Activated CD4-positive, alpha-beta memory T cell treated with anti-CD3 and anti-CD28 coated beads for 36 hours (primary cell): ENCODE data around the gene PTGFR. TPM values are rescaled to one million over a fixed set of nuclear protein-coding genes. Genes with fewer than 3 reads are reported as not detected.

Experiments used
- CTCF ChIA-PET: fragments of 350-600 bp; sonication (Branson Sonifier 250); formaldehyde crosslinking; loops from one replicate; lab custom pipeline; 2021; ENCODE audit warnings: antibody characterized with exemption, inconsistent platforms; lab: Charles Lee
- POLR2A ChIA-PET: fragments of 350-600 bp; sonication (Branson Sonifier 250); formaldehyde crosslinking; loops from one replicate; lab custom pipeline; 2021; ENCODE audit warnings: antibody characterized with exemption; lab: Charles Lee
- DNase-seq: peaks from one replicate; pipeline ENCODE4 v3.0.0-alpha.2; 2020
- H3K27ac Mint-ChIP-seq: one replicate; pipeline ENCODE4 v1.8.0; 2021; ENCODE audit warnings: mixed read lengths
- H3K27me3 Mint-ChIP-seq: one replicate; pipeline ENCODE4 v1.8.0; 2021; ENCODE audit warnings: mixed read lengths
- H3K36me3 Mint-ChIP-seq: one replicate; pipeline ENCODE4 v1.8.0; 2021; ENCODE audit warnings: mixed read lengths
- H3K4me1 Mint-ChIP-seq: one replicate; pipeline ENCODE4 v1.8.0; 2021; ENCODE audit warnings: low read depth, mixed read lengths
- H3K4me3 Mint-ChIP-seq: one replicate; pipeline ENCODE4 v1.8.0; 2021; ENCODE audit warnings: mild to moderate bottlenecking, mixed read lengths
- H3K9me3 Mint-ChIP-seq: one replicate; pipeline ENCODE4 v1.8.0; 2021; ENCODE audit warnings: mixed read lengths
- intact Hi-C: fragments of 100-400 bp; cut with micrococcal nuclease; formaldehyde crosslinking; loops from one replicate; pipeline ENCODE4 v1.15.1; 2023
- total RNA-seq, 2 experiments: library from RNA; stranded (reverse); gene quantifications; one replicate each; pipeline ENCODE4 v1.2.3, GENCODE V29; 2021

The PTGFR gene
- total RNA-seq, 2 experiments from 2014 or later, result not detected

GRCh38 chr1:78527706-78528105, 36.9 kb downstream of the PTGFR start:
- Mint-ChIP-seq H3K27me3 (no peaks in the 10 kb centered on the region), H3K4me1 (no peaks in the 10 kb centered on the region), H3K4me3 (no peak overlapping the region), H3K9me3 (no peaks in the 10 kb centered on the region), H3K27ac (no peak overlapping the region), H3K36me3 (no peaks in the 10 kb centered on the region)
- intact Hi-C loops, result no loop called here
- DNase-seq, result no peak
- POLR2A ChIA-PET, result no interaction called here
- CTCF ChIA-PET, result no interaction called here

GRCh38 chr1:78533527-78533926, 42.8 kb downstream of the PTGFR start:
- no peaks in the 10 kb centered on the region for H3K36me3 Mint-ChIP-seq
- no peaks in the 10 kb centered on the region for H3K27me3 Mint-ChIP-seq
- intact Hi-C loops, result no loop called here
- H3K9me3 Mint-ChIP-seq, result no peaks in the 10 kb centered on the region
- no peak overlapping the region for H3K4me3 Mint-ChIP-seq
- ChIA-PET CTCF (no interaction called here), POLR2A (no interaction called here)
- DNase-seq, result no peak
- no peaks in the 10 kb centered on the region for H3K4me1 Mint-ChIP-seq
- H3K27ac Mint-ChIP-seq, result no peak overlapping the region

- Mint-ChIP-seq H3K36me3 (no peaks in the 10 kb centered on the region), H3K27me3 (no peaks in the 10 kb centered on the region), H3K27ac (no peak overlapping the region), H3K9me3 (no peaks in the 10 kb centered on the region), H3K4me3 (no peak overlapping the region), H3K4me1 (no peaks in the 10 kb centered on the region)
- CTCF ChIA-PET, result no interaction called here
- POLR2A ChIA-PET, result no interaction called here
- no peak for DNase-seq
- intact Hi-C loops, result no loop called here
Measured at GRCh38 chr1:78535286-78535685, 44.5 kb downstream of the PTGFR start.

GRCh38 chr1:78536427-78536826, 45.7 kb downstream of the PTGFR start:
- H3K4me3 Mint-ChIP-seq, result no peak overlapping the region
- ChIA-PET CTCF (no interaction called here), POLR2A (no interaction called here)
- peaks cover 2% of the 10 kb centered on the region for H3K9me3 Mint-ChIP-seq
- intact Hi-C loops, result no loop called here
- H3K27ac Mint-ChIP-seq, result no peak overlapping the region
- no peaks in the 10 kb centered on the region for H3K27me3 Mint-ChIP-seq
- no peak for DNase-seq
- no peaks in the 10 kb centered on the region for H3K36me3 Mint-ChIP-seq
- no peaks in the 10 kb centered on the region for H3K4me1 Mint-ChIP-seq

- no peak for DNase-seq
- Mint-ChIP-seq H3K27ac (no peak overlapping the region), H3K9me3 (peaks cover 3% of the 10 kb centered on the region), H3K27me3 (no peaks in the 10 kb centered on the region), H3K36me3 (no peaks in the 10 kb centered on the region), H3K4me3 (no peak overlapping the region), H3K4me1 (no peaks in the 10 kb centered on the region)
- ChIA-PET CTCF (no interaction called here), POLR2A (no interaction called here)
- intact Hi-C loops, result no loop called here
Measured at GRCh38 chr1:78540048-78540447, 49.3 kb downstream of the PTGFR start.

- ChIA-PET CTCF (no interaction called here), POLR2A (no interaction called here)
- H3K4me3 Mint-ChIP-seq, result no peak overlapping the region
- no peak overlapping the region for H3K27ac Mint-ChIP-seq
- H3K27me3 Mint-ChIP-seq, result no peaks in the 10 kb centered on the region
- no peaks in the 10 kb centered on the region for H3K36me3 Mint-ChIP-seq
- H3K4me1 Mint-ChIP-seq, result no peaks in the 10 kb centered on the region
- no peak for DNase-seq
- H3K9me3 Mint-ChIP-seq, result peaks cover 3% of the 10 kb centered on the region
- intact Hi-C loops, result no loop called here
Measured at GRCh38 chr1:78541479-78541878, 50.7 kb downstream of the PTGFR start.

GRCh38 chr1:78543941-78544643, 53.3 kb downstream of the PTGFR start:
- Mint-ChIP-seq H3K9me3 (peaks cover 3% of the 10 kb centered on the region), H3K36me3 (no peaks in the 10 kb centered on the region), H3K4me3 (no peak overlapping the region), H3K27me3 (peaks cover 3% of the 10 kb centered on the region), H3K27ac (no peak overlapping the region), H3K4me1 (no peaks in the 10 kb centered on the region)
- CTCF ChIA-PET, result no interaction called here
- intact Hi-C loops, result no loop called here
- POLR2A ChIA-PET, result no interaction called here
- no peak for DNase-seq

GRCh38 chr1:78547081-78547480, 56.3 kb downstream of the PTGFR start:
- Mint-ChIP-seq H3K36me3 (no peaks in the 10 kb centered on the region), H3K4me1 (no peaks in the 10 kb centered on the region), H3K9me3 (peaks cover 8% of the 10 kb centered on the region), H3K4me3 (no peak overlapping the region), H3K27me3 (peaks cover 5% of the 10 kb centered on the region), H3K27ac (no peak overlapping the region)
- DNase-seq, result no peak
- POLR2A ChIA-PET, result no interaction called here
- intact Hi-C loops, result no loop called here
- CTCF ChIA-PET, result no interaction called here

GRCh38 chr1:78549331-78549730, 58.6 kb downstream of the PTGFR start:
- Mint-ChIP-seq H3K27ac (no peak overlapping the region), H3K36me3 (no peaks in the 10 kb centered on the region), H3K4me3 (no peak overlapping the region), H3K27me3 (peaks cover 5% of the 10 kb centered on the region), H3K4me1 (no peaks in the 10 kb centered on the region), H3K9me3 (peaks cover 13% of the 10 kb centered on the region)
- DNase-seq, result no peak
- CTCF ChIA-PET, result no interaction called here
- intact Hi-C loops, result no loop called here
- POLR2A ChIA-PET, result no interaction called here

GRCh38 chr1:78549891-78550290, 59.1 kb downstream of the PTGFR start:
- no peak overlapping the region for H3K4me3 Mint-ChIP-seq
- CTCF ChIA-PET, result no interaction called here
- no peaks in the 10 kb centered on the region for H3K36me3 Mint-ChIP-seq
- DNase-seq, result no peak
- intact Hi-C loops, result no loop called here
- no peak overlapping the region for H3K27ac Mint-ChIP-seq
- peaks cover 5% of the 10 kb centered on the region for H3K27me3 Mint-ChIP-seq
- peaks cover 13% of the 10 kb centered on the region for H3K9me3 Mint-ChIP-seq
- POLR2A ChIA-PET, result no interaction called here
- H3K4me1 Mint-ChIP-seq, result no peaks in the 10 kb centered on the region

- H3K4me3 Mint-ChIP-seq, result no peak overlapping the region
- no peak for DNase-seq
- intact Hi-C loops, result no loop called here
- H3K36me3 Mint-ChIP-seq, result no peaks in the 10 kb centered on the region
- H3K4me1 Mint-ChIP-seq, result no peaks in the 10 kb centered on the region
- ChIA-PET POLR2A (no interaction called here), CTCF (interaction anchor here (1.0 kb wide), 1 partner anchor 122 kb away, joined by 3 read pairs; no protein-coding TSS in a partner anchor)
- peaks cover 14% of the 10 kb centered on the region for H3K9me3 Mint-ChIP-seq
- peaks cover 8% of the 10 kb centered on the region for H3K27me3 Mint-ChIP-seq
- no peak overlapping the region for H3K27ac Mint-ChIP-seq
Measured at GRCh38 chr1:78553859-78554258, 63.1 kb downstream of the PTGFR start.

GRCh38 chr1:78554840-78555239, 64.1 kb downstream of the PTGFR start:
- intact Hi-C loops, result no loop called here

GRCh38 chr1:78559680-78560079, 68.9 kb downstream of the PTGFR start:
- no peak overlapping the region for H3K27ac Mint-ChIP-seq
- peaks cover 2% of the 10 kb centered on the region for H3K9me3 Mint-ChIP-seq
- no peaks in the 10 kb centered on the region for H3K4me1 Mint-ChIP-seq
- ChIA-PET CTCF (no interaction called here), POLR2A (no interaction called here)
- no peak for DNase-seq
- no peaks in the 10 kb centered on the region for H3K36me3 Mint-ChIP-seq
- H3K27me3 Mint-ChIP-seq, result peaks cover 6% of the 10 kb centered on the region
- intact Hi-C loops, result no loop called here
- no peak overlapping the region for H3K4me3 Mint-ChIP-seq

More at GRCh38 chr1:78554840-78555239, 64.1 kb downstream of the PTGFR start:
- Mint-ChIP-seq H3K4me3 (no peak overlapping the region), H3K9me3 (peaks cover 12% of the 10 kb centered on the region), H3K4me1 (no peaks in the 10 kb centered on the region), H3K36me3 (no peaks in the 10 kb centered on the region), H3K27ac (no peak overlapping the region), H3K27me3 (peaks cover 8% of the 10 kb centered on the region)
- ChIA-PET POLR2A (no interaction called here), CTCF (no interaction called here)
- no peak for DNase-seq
